ENCODE measurements around the gene KCNA10. TPM values are rescaled to one million over a fixed set of nuclear protein-coding genes. Genes with fewer than 3 reads are reported as not detected.

The KCNA10 gene
- total RNA-seq, 1 experiment from 2014 or later: not detected

- Histone ChIP-seq H4K20me1 (ENCODE audit: low read length) (no peaks in the 10 kb centered on the region), H3K9me2 (replicated peaks; ENCODE audit: low read length) (no peaks in the 10 kb centered on the region), H3K27me3 (ENCODE audit: low read length) (peaks cover 37% of the 10 kb centered on the region), H3K4me1 (ENCODE audit: insufficient read depth, low read length) (no peaks in the 10 kb centered on the region), H2AFZ (ENCODE audit: low read length) (no peak overlapping the region), H3K27ac (ENCODE audit: low read length) (no peak overlapping the region), H3F3A (ENCODE audit: low read length, unreplicated experiment) (no peaks in the 10 kb centered on the region), H3K79me2 (ENCODE audit: low read length) (no peaks in the 10 kb centered on the region), H3K4me3 (ENCODE audit: low read length) (no peak overlapping the region), H3K9ac (ENCODE audit: low read length) (no peak overlapping the region), H3K9me3 (ENCODE audit: low read length) (no peaks in the 10 kb centered on the region), H3K4me2 (ENCODE audit: low read length) (no peak overlapping the region), H3K36me3 (ENCODE audit: low read depth, low read length) (no peaks in the 10 kb centered on the region)
- no peak for TF ChIP-seq EZH2phosphoT487 (IDR thresholded peaks at IDR 0.05; ENCODE audit: borderline replicate concordance, low read length)
- TF ChIP-seq EZH2 (IDR thresholded peaks at IDR 0.05; ENCODE audit: low read length, unreplicated experiment): no peak
- no peak for TF ChIP-seq CTCF (conservative IDR thresholded peaks at IDR 0.05; ENCODE audit: low read depth, low read length)
- CTCF ChIA-PET: interaction anchor here (0.5 to 0.7 kb wide), 2 partner anchors 20 to 42 kb away, joined by 3 to 4 read pairs; no protein-coding TSS in a partner anchor
- intact Hi-C loops (cut with micrococcal nuclease): no loop called here
- POLR2A ChIA-PET (ENCODE audit: unreplicated experiment): no interaction called here
- ATAC-seq (no peak), DNase-seq (no peak)
- no TSS peak for BruUV-seq (replicated peaks)
Measured at GRCh38 chr1:110501488-110502132, 17.4 kb downstream of the KCNA10 start.

GRCh38 chr1:110498270-110498669 lies 20.7 kb downstream of the KCNA10 start:
- no peaks in the 10 kb centered on the region for H3K36me3 ChIP-seq (ENCODE audit: low read depth, low read length)
- POLR2A ChIA-PET (ENCODE audit: unreplicated experiment): no interaction called here
- no peak overlapping the region for H3K9ac ChIP-seq (ENCODE audit: low read length)
- ATAC-seq (no peak), DNase-seq (no peak)
- no peaks in the 10 kb centered on the region for H4K20me1 ChIP-seq (ENCODE audit: low read length)
- CTCF ChIA-PET: interaction anchor here (0.6 kb wide), 1 partner anchor 86 kb away, joined by 3 read pairs; no protein-coding TSS in a partner anchor
- BruUV-seq (replicated peaks): no TSS peak
- H3F3A ChIP-seq (ENCODE audit: low read length, unreplicated experiment): no peaks in the 10 kb centered on the region
- TF ChIP-seq CTCF (conservative IDR thresholded peaks at IDR 0.05; ENCODE audit: low read depth, low read length) (no peak), EZH2phosphoT487 (IDR thresholded peaks at IDR 0.05; ENCODE audit: borderline replicate concordance, low read length) (no peak), EZH2 (IDR thresholded peaks at IDR 0.05; ENCODE audit: low read length, unreplicated experiment) (no peak)
- no peaks in the 10 kb centered on the region for H3K4me1 ChIP-seq (ENCODE audit: insufficient read depth, low read length)
- H3K9me3 ChIP-seq (ENCODE audit: low read length): no peaks in the 10 kb centered on the region
- H3K9me2 ChIP-seq (replicated peaks; ENCODE audit: low read length): no peaks in the 10 kb centered on the region
- no peak overlapping the region for H2AFZ ChIP-seq (ENCODE audit: low read length)
- no peaks in the 10 kb centered on the region for H3K79me2 ChIP-seq (ENCODE audit: low read length)
- peaks cover 19% of the 10 kb centered on the region for H3K27me3 ChIP-seq (ENCODE audit: low read length)
- intact Hi-C loops (cut with micrococcal nuclease): no loop called here
- H3K4me2 ChIP-seq (ENCODE audit: low read length): no peak overlapping the region
- no peak overlapping the region for H3K27ac ChIP-seq (ENCODE audit: low read length)
- H3K4me3 ChIP-seq (ENCODE audit: low read length): no peak overlapping the region
